NCI-H2227 treated with DMSO at 0.1 percent for 48 hours (cell line): ENCODE data around the gene SH3GLB2.
"Not testable (repeated sequence)": the region's sequence is repeated elsewhere in the genome, so short reads cannot be mapped to it uniquely, and the experiment has no call there.

Experiments
- DNase-seq: peaks from one replicate; lab custom pipeline; 2025; lab: John Stamatoyannopoulos, UW

Gene SH3GLB2

GRCh38 chr9:128998462-128998861 lies 29.7 kb downstream of the SH3GLB2 start:
- no peak for DNase-seq

DNA sequence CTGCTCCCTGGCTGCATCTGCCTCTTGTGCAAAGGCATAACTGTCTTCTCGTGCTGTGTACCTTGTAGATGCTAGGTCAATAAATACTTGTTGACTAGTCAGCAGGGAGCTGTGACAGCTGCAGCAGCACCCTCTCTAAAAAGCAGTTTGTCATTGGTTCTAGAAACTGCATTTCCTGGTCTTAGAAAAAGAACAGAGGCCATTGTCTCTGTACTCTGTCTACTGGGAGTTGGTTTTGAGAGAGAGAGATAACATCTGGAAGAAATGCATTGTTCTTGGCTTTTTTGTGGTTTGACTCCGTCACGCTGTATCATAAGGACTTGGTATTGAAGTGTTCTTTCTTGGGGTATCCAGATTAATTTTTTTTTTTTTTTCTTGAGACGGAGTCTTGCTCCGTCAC lies 32.3 kb downstream of the SH3GLB2 start:
- no peak for DNase-seq

- DNase-seq: no peak
Measured at GRCh38 chr9:128992995-128993394, 35.1 kb downstream of the SH3GLB2 start.

- DNase-seq: no peak
Measured at GRCh38 chr9:128987805-128988204, 40.3 kb downstream of the SH3GLB2 start.

DNA sequence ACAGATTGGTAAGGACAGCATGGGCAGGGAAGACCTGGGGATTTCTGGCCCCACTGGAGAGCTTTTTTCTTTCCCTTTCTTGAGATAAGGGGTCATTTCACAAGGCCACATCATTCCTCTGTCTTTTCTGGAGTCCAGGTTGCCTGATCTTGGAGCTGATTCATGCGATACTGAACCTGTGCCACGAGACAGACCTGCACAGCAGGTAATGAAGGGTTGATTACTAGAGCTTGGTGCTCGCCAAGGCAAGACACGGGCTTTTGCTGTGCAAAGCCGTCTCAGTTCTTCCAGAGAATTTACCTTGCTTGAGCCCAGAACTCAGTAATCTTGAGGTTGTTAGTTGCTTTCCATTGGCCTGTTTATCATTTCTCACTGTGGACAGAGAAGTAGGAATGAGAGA lies 41.5 kb downstream of the SH3GLB2 start:
- no peak for DNase-seq

DNA sequence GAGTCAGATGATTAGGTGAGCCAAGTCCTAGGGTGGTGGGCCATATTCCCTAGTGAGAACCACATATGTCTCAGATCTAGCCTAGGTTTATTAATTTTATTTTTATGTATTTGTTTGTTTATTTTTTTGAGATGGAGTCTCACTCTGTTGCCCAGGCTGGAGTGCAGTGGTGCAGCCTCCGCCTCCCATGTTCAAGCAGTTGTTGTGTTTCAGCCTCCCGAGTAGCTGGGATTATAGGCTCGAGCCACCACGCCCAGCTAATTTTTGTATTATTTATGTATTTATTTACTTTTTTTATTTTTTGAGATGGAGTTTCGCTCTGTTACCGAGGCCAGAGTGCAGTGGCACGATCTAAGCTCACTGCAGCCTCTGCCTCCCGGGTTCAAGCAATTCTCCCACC lies 44.6 kb downstream of the SH3GLB2 start:
- no peak for DNase-seq

DNA sequence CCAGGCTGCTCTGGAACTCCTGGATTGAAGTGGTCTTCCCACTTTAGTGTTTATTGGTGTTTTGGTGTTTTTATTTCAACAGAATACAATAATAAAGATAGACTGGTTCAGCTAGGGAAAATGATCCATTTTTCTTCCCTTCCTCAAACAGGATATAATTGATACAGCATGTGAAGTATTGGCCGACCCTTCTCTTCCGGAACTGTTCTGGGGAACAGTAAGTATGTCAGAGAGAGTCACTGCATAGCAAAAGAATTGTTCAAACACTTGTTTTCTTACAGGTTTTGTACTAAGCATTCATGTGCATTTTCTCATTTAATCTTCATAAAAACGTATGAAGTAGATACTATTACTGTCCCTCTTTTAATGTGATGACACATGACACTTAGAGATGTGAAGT lies 49.0 kb downstream of the SH3GLB2 start:
- DNase-seq: no peak

- DNase-seq: no peak
Measured at GRCh38 chr9:128972956-128973355, 55.2 kb downstream of the SH3GLB2 start.

GRCh38 chr9:128969491-128969890 lies 58.6 kb downstream of the SH3GLB2 start:
- DNase-seq: no peak

DNA sequence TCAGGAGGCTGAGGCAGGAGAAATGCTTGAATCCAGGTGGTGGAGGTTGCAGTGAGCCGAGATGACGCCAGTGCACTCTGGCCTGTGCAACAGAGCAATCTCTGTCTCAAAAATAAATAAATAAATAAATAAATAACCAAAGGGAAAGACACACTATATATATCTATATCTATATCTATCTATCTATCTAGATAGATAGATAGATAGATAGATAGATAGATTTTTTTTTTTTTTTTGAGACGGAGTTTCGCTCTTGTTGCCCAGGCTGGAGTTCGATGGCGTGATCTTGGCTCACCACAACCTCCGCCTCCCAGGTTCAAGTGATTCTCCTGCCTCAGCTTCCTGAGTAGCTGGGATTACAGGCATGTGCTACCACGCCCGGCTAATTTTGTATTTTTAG lies 66.7 kb downstream of the SH3GLB2 start:
- not testable (repeated sequence) for DNase-seq
